ENCODE data around the gene ITGB6.

DNA sequence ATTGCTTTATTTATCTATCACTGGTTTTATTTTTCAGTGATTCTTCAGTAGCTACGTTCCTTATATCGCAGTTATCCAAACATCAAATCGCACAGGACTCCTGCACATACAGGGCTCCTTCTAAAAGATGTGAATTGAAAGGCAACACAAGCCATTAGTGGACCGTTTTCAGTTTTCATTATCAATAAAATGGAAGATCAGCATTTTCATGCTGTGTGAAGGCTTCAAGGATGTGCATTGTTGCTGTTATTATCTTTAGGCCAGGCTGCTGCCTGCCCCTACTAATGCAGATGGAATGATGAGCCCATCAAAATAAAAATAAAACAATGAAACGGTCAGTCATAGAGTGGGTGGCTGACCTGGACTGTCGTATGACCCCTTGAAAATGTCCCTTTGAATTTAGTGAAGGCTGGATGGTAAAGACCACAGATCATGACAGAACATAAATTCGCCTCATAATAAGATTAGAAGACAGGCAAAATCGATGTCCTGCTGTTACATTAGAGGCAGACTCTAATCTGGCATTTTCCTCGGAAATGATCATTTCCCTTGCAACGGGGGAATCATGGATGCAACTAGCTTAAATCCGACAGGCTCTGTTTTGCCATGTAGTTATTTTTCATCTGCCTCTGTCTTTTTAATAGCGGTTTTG, 32.9 kb downstream of the ITGB6 start:
- TF ChIP-seq, protein P1, sequence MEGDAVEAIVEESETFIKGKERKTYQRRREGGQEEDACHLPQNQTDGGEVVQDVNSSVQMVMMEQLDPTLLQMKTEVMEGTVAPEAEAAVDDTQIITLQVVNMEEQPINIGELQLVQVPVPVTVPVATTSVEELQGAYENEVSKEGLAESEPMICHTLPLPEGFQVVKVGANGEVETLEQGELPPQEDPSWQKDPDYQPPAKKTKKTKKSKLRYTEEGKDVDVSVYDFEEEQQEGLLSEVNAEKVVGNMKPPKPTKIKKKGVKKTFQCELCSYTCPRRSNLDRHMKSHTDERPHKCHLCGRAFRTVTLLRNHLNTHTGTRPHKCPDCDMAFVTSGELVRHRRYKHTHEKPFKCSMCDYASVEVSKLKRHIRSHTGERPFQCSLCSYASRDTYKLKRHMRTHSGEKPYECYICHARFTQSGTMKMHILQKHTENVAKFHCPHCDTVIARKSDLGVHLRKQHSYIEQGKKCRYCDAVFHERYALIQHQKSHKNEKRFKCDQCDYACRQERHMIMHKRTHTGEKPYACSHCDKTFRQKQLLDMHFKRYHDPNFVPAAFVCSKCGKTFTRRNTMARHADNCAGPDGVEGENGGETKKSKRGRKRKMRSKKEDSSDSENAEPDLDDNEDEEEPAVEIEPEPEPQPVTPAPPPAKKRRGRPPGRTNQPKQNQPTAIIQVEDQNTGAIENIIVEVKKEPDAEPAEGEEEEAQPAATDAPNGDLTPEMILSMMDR (IDR thresholded peaks at IDR 0.05; ENCODE audit: extremely low read depth in 1 of 2, insufficient read depth in 1 of 2, low read depth in 1 of 2, low read length in 2 of 2) = no peak
- TF ChIP-seq, protein P2, sequence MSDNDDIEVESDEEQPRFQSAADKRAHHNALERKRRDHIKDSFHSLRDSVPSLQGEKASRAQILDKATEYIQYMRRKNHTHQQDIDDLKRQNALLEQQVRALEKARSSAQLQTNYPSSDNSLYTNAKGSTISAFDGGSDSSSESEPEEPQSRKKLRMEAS (IDR thresholded peaks at IDR 0.05; ENCODE audit: insufficient read depth, insufficient read length) = no peak
- no peak for TF ChIP-seq JUN (IDR thresholded peaks at IDR 0.05; ENCODE audit: borderline replicate concordance, insufficient read depth, insufficient read length, low read depth)
- no peak for TF ChIP-seq POLR2A (IDR thresholded peaks at IDR 0.05; ENCODE audit: low read depth, low read length)
- TF ChIP-seq EZH2 (IDR thresholded peaks at IDR 0.05; ENCODE audit: borderline replicate concordance, low read depth, low read length, severe bottlenecking) = no peak
